CD4-positive, alpha-beta T cell treated with Interleukin-21 for 1 hour (primary cell): Measurements from ENCODE around the gene KSR2.

Source experiments
- DNase-seq: peaks from one replicate; pipeline ENCODE4 v3.0.0-alpha.2; 2020

KSR2 gene

GRCh38 chr12:117563706-117564105 lies 405.1 kb downstream of the KSR2 start:
- no peak for DNase-seq

DNA sequence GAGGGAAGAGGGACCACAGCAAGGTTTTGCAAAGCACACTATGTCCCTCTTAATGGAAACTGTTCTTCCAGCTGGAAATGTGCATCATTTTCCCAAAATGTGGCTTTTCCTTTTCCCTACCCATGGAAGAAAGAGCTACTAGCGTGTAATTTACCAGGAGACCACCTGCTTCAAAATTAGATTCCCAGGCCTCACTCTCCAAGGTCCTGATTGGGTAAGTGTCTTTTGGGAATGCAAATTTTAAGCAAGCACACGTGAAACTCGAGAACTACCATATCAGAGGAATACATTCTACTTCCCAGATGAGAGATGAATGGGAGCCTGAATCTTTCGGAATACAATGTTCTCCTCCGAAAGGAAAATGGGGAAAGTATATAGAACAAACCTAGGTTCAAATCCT lies 405.8 kb downstream of the KSR2 start:
- DNase-seq, result no peak

DNA sequence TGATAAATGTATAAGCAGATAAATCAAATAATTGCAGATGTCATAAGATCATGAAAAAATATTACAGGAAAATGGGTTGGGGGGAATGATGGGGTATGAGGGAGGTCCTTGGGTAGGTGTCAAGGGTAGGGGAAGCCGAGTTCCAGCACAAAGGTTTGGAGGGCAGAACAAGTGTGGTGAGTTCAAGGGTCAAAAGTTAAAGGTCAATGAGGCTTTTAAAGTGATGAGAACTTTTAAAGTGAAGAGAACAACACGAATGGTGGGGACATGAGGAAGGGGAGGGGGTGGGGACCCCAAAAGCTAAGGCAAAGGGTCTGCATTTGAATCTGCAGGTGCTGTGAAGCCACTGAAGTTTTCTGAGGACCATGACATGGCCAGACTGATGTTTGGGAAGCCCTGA lies 406.8 kb downstream of the KSR2 start:
- DNase-seq, result no peak

- DNase-seq, result no peak
These were observed 408.8 kb downstream of the KSR2 start for GRCh38 chr12:117559978-117560377.

DNA sequence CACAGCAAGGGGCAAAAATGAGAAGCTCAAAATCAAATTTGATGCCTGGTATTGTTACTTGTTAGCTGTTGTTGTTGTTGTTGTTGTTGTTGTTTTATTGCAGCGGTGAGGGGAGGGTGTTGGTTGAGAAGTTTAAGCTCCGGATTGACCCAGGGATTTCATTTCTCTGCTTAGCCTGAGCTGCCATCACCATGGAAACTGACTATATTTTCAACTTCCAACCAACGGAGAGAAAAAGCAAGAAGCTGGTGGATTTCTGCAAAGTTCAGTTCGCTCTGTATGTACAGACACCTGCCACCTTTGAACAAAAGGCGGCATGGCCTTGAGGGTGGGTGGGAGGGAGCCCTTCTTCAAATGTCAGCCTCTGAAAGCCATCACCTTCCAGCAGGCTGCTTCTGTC lies 412.9 kb downstream of the KSR2 start:
- DNase-seq, result no peak

DNA sequence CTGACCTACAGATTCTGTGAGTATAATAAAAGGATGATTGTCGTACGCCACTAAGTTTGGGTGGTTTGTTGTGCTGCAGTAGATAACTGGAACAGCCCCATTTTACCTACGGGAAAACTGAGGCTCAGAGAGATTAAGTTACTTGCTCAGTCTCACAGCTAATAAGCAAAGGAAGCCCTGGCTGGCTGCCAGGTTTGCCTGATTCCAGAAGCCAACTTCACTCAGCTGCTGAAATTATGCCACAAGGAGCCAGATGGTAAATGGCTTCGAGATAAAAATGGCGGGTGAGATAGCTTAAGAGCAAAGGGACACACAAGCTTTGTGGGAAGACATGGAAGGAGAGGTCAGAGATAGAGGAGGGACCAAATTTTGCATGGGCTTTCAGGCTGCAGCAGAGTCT lies 415.8 kb downstream of the KSR2 start:
- DNase-seq, result no peak

DNA sequence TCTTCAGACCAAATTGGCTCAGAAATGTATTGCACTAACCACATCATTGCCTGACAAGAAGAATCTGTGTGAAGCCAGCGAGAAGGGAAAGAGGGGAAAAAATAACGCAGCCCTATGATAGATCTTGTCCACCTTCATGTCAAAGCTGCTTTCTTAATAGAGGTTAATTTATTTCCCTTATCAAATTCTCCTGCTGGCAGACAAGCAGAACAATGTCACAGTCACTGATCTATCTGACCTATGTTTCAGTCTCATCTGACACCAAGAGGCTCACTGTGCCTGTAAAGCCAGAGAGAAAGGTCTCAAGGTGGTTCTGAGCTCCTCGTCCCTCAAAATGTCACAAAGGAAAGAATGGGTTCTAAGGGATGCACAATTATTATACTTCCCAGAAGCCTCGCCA lies 417.1 kb downstream of the KSR2 start:
- no peak for DNase-seq

GRCh38 chr12:117547209-117547608 lies 421.6 kb downstream of the KSR2 start:
- DNase-seq, result no peak

DNA sequence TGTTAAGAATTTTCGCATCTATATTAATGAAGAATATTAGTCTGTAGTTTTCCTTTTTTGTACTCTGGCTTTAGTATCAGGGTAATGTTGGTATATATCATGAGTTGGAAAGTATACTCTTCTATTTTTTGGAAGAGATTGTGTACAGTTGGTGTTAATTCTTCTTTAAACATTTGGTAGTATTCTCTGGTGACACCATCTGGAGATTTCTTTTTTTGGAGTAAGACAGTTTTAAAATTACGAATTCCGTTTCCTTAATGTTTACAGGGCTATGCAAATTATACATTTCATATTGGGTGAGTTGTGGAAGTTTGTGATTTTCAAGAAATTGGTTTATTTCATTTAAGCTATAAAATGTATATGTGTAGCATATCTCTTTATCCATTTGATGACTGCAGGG lies 423.6 kb downstream of the KSR2 start:
- DNase-seq, result no peak

DNA sequence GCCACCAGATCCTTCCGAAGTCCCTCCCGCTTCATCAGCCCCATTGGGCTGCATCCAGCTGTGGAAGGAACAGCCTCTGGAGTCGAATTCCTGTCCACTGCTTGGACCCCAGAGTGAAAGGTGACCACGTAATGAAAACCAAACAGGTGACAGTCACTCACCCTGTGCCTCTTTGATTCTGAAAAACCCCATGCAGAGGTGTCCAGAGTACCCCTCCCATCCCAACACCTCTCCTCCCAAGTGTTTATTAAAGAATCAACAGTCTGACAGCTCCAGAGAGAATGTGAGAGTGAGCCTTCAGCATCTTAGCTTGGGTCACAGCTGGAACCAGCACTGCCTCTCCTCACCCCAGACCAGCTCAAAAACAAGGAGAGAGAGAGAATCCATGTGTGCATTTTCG lies 428.8 kb downstream of the KSR2 start:
- DNase-seq, result no peak

DNA sequence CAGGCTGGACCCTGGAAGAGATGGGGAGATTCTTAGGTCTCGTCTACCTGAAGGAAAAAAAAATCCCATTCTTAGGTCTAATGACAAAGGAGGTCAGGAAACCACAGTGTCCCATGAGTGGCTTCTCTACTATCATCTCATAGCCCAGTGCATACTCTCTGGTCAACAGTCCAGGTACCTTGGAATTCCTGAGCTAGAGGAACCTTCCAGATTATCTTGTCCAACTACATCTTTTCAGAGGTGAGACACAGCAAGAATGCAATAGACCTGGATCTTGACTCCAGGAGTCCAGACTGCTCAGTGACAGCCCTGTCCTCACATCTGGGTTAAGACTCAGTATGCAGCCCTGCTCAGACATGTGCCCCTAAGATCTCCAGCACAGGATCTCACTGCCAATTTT lies 429.9 kb downstream of the KSR2 start:
- no peak for DNase-seq

- DNase-seq, result no peak
These were observed 430.6 kb downstream of the KSR2 start for GRCh38 chr12:117538032-117538690.

GRCh38 chr12:117533687-117534086 lies 435.1 kb downstream of the KSR2 start:
- DNase-seq, result no peak

- DNase-seq, result no peak
These were observed 438.0 kb downstream of the KSR2 start for GRCh38 chr12:117530796-117531195.

DNA sequence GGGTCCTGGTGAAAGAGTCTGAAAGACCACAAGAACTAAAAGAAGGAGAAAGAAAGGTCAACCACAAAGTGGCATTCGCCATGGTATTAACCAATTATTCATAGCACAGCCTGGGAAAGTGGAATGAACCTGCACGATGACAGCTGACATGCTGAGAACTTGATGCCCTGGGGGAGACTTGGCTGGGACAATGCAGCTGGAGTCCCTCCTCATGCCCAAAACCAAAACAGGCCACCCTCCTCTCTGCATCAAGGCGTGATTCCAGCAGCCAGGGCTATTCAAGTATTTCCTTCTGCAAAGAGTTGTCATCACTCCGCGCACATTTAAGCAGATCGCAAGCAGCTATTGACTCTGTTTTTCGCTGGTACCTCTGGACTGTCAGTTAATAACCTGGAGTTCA lies 440.3 kb downstream of the KSR2 start:
- no peak for DNase-seq

GRCh38 chr12:117527479-117527855 lies 441.3 kb downstream of the KSR2 start:
- DNase-seq, result no peak

DNA sequence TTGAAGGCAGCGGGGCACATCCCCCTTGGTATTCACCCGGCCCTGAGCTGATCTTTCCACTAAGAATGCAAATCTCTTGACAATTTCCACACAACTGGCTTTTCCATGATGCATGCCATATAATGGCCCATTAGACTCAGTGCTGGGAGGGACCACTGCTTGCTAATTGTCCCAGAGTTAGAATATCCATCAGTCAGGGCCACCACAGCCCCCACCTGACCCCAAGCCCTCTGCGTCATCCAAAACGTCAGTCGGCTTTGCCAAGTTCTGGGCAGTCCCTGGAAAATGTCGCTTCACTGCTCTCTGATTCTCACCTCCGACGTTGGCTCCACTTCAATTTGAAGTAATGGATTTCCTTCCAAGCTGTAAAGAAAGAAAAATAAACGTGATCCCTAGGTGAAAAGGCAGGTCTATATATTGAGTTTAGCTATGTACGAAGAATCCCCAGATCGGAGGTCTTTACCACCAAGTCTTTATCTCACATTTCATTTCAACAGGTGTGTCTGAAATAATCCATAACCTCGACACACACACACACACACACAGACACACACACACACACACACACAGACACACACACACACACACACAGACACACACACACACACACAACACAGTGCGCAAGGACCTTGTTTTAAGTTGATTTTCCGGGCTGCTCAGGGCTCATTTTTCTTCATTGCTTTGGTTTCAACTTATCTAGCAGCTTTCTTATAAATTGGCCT lies 441.9 kb downstream of the KSR2 start:
- DNase-seq, result no peak

DNA sequence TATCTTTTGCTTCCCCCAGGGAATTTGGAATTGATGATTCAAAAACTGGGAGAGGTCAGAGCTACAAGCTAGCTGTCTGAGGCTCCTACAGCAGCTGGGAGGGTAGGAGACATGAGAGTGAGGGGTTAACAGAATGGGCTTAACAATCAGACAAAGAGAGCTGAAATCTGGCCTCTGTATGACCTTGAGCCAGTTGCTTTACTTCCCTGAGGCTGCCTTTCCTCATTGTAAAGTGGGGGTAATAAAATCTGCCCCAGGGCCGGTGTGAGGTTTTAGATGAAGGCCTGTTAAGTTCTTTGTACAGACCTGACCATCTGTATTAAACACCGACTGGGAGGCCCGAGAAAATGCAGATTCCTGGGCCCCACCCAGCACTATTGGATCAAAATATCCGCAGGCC lies 443.0 kb downstream of the KSR2 start:
- no peak for DNase-seq

GRCh38 chr12:117524806-117525205 lies 444.0 kb downstream of the KSR2 start:
- no peak for DNase-seq

DNA sequence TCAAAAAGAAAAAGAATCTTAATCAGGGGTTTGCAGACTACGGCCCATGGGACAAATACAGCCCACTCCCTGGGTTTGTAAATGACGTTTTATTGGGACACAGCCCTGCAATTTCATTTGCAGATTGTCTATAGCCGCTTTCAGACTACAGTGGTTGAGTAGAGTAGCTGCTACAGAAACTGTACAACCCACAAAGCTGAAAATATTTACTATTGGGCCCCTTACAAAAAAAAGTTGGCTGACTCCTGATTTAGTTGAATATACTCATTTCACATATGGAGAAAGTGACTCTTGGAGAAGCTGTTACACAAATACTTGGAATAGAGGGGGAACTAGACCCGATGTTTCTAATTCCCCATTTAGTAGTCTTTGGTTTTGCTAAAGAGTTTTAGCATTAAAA lies 444.8 kb downstream of the KSR2 start:
- no peak for DNase-seq

DNA sequence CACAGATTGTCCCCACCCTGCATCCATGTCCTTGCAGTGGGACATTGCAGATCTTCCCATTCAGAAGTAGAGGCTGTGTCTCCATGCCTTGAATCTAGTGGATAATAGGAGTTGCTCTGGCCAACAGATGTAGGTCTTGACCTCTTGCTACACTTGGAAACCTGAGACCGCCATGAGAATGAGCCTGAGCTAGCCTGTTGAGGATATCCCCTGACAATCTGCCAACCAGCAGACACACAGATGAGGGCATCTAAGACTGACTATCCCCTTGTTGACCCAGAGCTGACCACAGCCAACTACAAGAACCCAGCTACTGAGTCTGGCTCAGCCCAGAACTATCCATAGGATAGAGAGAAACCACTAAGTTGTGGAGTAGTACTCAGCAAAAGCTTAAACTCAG lies 446.2 kb downstream of the KSR2 start:
- no peak for DNase-seq

DNA sequence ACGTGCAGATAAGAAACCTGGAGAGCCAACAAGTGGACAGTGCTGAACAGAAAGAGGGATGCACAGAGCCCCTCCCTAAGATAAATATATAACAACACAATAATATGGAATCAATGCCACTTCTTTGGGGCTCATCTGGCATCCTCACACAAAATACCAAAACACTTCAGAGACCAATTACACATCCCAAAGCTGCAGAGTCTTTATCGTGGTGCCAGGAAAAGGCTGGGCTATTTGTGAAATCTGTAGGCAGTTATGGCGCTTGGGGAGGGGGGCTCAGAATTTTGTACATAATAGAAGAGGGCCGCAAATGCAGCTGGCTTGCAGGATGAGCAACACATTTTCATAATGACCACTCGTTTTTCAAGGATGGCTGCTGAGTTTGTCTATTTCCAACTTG lies 446.9 kb downstream of the KSR2 start:
- no peak for DNase-seq

- DNase-seq, result no peak
These were observed 447.4 kb downstream of the KSR2 start for GRCh38 chr12:117521346-117521745.

DNA sequence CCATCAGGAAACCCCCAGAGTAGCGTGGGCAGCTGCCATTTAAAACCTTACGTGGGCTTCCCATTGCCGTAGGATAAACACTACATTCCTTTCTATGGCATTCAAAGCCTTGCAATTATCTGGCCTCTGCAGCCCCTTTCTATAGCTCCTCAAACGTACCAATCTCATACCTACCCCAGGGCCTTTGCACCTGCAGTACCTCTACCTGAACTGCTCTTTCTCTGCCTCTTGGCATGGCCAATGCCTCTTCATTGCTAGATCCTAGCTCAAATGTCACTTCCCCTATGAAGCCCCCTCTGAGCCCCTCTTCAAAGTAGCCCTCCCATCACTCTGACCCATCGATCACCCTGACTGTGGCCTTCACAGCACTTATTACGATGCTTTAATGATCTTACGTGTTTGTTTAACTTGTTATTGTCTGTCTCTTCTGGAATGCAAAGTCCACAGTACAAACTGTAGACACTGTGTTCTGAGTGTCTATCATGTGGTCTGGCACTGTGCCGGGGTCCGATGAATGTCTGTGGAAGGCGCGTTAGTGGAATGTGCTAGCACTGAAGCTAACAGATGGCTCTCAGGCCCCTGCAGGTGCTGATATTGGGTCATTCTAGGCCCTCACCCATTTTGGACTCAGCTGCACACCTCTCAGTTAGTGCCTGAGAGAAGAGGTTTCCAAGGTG lies 450.1 kb downstream of the KSR2 start:
- DNase-seq, result no peak
